NCI-H460 (cell line): ENCODE results near the gene PTGR1. TPM values are rescaled to one million over a fixed set of nuclear protein-coding genes. Genes with fewer than 3 reads are reported as not detected.

Experiments used
- DNase-seq: peaks from one replicate; pipeline ENCODE4 v3.0.0-alpha.2; 2016; ENCODE audit warnings: low read depth; ENCODE audit errors: extremely low read depth
- total RNA-seq: library from RNA; depleted of rRNA; stranded (reverse); fragments of >200 nt; shearing (Covaris generic); gene quantifications from 2 replicates; pipeline ENCODE4 v1.2.3, GENCODE V29; 2014; rRNA removed

Gene PTGR1
- total RNA-seq, 1 experiment from 2014 or later: 351 TPM

- DNase-seq: no peak
Observed at GRCh38 chr9:111548623-111549022, 50.8 kb downstream of the PTGR1 start.

DNA sequence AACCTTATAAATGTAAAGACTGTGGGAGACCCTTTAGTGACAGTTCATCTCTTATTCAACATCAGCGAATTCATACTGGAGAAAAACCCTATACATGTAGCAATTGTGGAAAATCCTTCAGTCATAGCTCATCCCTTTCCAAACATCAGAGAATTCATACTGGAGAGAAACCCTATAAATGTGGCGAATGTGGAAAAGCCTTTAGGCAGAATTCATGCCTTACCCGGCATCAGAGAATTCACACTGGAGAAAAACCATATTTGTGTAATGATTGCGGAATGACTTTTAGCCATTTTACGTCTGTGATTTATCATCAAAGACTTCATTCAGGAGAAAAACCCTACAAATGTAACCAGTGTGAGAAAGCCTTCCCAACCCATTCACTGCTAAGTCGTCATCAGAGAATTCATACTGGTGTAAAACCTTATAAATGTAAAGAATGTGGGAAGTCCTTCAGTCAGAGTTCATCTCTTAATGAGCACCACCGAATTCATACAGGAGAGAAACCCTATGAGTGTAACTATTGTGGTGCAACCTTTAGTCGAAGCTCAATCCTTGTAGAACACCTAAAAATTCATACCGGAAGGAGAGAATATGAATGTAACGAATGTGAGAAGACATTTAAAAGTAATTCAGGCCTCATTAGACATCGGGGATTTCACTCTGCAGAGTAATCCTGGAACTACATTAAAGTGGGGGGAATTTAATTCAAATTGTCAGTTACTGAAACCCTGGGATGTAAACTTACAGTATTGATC lies 56.8 kb downstream of the PTGR1 start:
- no peak for DNase-seq

DNA sequence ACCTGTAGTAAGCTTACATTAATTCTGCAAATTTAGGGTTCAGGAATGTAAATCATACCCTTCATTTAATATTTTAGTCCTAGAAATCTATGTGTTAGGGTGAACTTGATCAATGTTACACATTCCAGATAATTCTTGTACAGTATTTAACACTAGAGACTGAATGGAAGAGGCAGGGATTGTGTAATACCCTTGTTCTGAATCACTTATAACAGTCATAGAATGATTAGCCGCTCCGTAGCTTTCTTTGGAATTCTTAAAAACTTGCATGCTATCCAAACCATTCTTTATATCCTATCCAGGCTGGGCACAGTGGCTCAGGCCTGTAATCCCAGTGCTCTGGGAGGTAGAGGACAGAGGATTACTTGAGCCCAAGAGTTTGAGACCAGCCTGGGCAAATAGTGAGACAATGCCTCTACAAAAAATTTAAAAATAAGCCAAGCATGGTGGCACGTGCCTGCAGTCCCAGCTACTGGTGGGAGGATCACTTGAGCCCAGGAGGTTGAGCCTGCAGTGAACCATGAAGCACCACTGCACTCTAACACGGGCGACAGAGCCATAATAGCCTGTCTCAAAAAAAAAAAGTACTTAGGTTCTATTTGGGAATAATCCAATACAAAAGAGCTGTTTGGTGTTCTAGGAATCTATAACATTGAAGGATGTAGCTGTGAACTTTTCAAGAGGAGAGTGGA lies 66.2 kb downstream of the PTGR1 start:
- no peak for DNase-seq

DNA sequence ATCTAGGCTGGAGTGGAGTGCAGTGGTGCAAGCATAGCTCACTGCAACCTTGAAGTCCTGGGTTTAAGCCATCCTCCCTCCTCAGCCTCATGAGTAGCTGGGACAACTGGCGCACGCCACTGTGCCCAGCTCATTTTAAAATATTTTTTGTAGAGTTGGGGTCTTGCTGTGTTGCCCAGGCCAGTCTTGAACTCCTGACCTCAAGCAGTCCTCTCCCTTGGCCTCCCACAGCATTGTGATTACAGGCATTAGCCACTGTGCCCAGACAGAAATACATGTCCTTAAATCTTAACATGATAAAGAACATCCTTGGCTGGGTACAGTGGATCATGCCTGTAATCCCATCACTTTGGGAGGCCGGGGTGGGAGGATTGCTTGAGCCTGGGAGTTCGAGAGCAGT lies 67.7 kb downstream of the PTGR1 start:
- DNase-seq: no peak

GRCh38 chr9:111529787-111530186 lies 69.7 kb downstream of the PTGR1 start:
- no peak for DNase-seq

DNA sequence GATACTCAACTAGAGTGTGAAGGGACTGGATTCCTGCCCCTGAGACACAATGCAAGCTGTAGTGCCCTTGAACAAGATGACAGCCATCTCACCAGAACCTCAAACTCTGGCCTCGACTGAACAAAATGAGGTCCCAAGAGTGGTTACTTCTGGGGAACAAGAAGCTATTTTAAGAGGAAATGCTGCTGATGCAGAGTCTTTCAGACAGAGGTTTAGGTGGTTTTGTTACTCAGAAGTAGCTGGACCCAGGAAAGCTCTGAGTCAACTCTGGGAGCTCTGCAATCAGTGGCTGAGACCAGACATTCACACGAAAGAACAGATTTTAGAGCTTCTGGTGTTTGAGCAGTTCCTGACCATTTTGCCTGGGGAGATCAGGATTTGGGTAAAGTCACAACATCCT lies 72.1 kb downstream of the PTGR1 start:
- DNase-seq: no peak

DNA sequence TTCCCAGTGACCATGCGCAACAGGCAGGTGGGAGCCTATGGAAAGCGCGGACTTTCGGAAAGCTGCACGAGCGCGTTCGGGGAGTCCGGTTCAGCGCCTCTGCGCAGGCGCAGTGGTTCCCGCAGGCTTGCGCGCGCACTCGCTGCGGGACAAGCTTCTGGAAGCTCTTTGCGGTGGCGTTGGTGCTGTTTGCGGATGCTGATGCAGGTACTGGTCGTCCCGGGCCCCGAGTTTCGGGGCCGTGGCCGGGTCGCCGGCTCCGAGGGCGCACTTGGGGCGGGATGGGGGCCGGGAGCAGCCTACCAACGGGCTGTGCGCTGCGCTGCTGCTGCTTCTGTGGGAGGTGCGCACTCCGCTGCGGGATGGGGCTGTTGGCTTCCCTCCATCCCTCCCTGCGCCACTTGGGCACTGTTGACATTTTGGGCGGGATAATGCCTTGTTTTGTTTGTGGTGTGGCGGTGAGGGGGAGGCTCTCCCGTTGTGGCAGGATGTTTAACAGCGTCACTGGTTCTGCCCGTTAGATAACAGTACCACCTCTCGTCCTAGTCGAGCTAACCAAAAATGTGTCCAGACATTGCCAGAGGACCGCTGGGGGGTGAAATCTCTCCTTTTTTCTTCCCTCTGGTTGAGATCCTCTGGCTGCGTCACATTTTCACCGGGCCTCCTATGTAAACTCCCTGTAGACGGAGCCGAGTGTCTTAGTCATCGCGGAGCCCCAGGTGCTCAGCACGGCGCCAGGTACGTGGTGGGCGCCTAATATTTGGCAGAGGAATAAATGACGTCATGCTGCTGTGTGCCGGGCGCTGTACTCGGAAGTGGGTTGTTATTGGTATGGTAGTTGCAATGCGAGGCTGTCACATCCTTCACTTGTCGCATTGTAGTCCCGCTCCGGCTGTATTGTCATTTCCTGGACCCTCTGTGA lies 74.1 kb downstream of the PTGR1 start, which contains the start of gene ZNF483:
TSS of gene ZNF483 (plus strand) at position 124 of the 922 bp plus-strand sequence. CDS start 2,217 bp downstream, outside the sequence.
- peak; percentile 71 for DNase-seq

DNA sequence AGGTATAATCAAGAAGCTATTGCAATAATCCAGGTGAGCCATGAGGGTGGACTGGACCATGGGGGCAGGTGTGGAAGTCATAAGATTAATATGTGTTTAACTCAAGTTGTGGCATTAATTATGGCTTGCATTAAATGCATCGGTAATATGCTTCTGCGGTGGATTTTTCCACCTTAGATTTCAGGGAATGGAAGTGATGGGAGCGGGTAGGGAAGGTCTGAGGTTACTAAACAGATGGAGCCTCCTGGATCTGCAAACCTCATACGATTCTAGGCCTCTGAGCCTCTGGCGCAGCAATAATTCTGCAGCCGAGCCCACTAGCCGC lies 74.8 kb downstream of the PTGR1 start:
- DNase-seq: no peak

DNA sequence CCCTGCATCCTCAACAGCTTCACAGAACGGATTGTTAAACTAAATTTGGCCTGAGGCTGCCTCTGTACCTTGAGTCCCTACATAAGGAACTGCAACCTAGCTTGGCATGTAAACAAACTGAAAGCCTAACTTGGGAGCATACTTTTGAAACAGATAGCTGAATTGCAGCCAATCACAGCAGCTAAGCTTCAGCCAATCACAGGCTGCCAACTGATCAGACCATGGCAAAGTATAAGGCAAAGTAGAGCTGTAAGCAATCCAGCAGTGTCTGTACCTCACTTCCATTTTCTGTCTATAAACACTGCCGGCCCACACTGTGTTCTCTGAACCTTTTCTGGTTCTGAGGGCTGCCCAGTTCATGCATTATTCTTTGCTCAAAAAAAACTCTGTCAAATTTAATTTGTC lies 83.4 kb downstream of the PTGR1 start:
- peak; percentile 12 for DNase-seq

- DNase-seq: no peak
Observed at GRCh38 chr9:111514967-111515366, 84.5 kb downstream of the PTGR1 start.

Other genes starting within 250 kb of the PTGR1 start
- gene ECPAS, start 115.3 kb downstream of the PTGR1 start, total RNA-seq: 141 and 154 TPM in 2 replicates
- gene ZNF483, start 74.5 kb downstream of the PTGR1 start, total RNA-seq: 1.6 and 2.6 TPM in 2 replicates
- 10.5 and 12.0 TPM in 2 replicates for gene DNAJC25, start 31.7 kb upstream of the PTGR1 start, total RNA-seq
- gene GNG10, start 62.0 kb upstream of the PTGR1 start, total RNA-seq: 114 and 122 TPM in 2 replicates
- not detected in 2 replicates for gene SHOC1, start 195.3 kb upstream of the PTGR1 start, total RNA-seq